ENCODE results near the gene AIMP2.

- TF ChIP-seq, protein P1, sequence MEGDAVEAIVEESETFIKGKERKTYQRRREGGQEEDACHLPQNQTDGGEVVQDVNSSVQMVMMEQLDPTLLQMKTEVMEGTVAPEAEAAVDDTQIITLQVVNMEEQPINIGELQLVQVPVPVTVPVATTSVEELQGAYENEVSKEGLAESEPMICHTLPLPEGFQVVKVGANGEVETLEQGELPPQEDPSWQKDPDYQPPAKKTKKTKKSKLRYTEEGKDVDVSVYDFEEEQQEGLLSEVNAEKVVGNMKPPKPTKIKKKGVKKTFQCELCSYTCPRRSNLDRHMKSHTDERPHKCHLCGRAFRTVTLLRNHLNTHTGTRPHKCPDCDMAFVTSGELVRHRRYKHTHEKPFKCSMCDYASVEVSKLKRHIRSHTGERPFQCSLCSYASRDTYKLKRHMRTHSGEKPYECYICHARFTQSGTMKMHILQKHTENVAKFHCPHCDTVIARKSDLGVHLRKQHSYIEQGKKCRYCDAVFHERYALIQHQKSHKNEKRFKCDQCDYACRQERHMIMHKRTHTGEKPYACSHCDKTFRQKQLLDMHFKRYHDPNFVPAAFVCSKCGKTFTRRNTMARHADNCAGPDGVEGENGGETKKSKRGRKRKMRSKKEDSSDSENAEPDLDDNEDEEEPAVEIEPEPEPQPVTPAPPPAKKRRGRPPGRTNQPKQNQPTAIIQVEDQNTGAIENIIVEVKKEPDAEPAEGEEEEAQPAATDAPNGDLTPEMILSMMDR (IDR thresholded peaks at IDR 0.05), result no peak
- TF ChIP-seq POLR2A (IDR thresholded peaks at IDR 0.05), result no peak
These were observed 62.3 kb downstream of the AIMP2 start for GRCh38 chr7:6071406-6071805.

Data from prostate gland (tissue), 2 donors.